Activated effector memory CD4-positive, alpha-beta T cell treated with Interleukin-2 at 50 U/mL for 16 hours (primary cell): Measurements from ENCODE around the gene PTBP1.

ENCODE experiments used
- DNase-seq: peaks from one replicate; pipeline ENCODE4 v3.0.0-alpha.2; 2020

PTBP1 gene

GRCh38 chr19:798415-799075 lies 1.3 kb downstream of the PTBP1 start:
- no peak for DNase-seq

- DNase-seq: peak; percentile 20
Observed at GRCh38 chr19:799076-799881, 2.0 kb downstream of the PTBP1 start.

GRCh38 chr19:800360-801029 lies 3.2 kb downstream of the PTBP1 start:
- DNase-seq: no peak

DNA sequence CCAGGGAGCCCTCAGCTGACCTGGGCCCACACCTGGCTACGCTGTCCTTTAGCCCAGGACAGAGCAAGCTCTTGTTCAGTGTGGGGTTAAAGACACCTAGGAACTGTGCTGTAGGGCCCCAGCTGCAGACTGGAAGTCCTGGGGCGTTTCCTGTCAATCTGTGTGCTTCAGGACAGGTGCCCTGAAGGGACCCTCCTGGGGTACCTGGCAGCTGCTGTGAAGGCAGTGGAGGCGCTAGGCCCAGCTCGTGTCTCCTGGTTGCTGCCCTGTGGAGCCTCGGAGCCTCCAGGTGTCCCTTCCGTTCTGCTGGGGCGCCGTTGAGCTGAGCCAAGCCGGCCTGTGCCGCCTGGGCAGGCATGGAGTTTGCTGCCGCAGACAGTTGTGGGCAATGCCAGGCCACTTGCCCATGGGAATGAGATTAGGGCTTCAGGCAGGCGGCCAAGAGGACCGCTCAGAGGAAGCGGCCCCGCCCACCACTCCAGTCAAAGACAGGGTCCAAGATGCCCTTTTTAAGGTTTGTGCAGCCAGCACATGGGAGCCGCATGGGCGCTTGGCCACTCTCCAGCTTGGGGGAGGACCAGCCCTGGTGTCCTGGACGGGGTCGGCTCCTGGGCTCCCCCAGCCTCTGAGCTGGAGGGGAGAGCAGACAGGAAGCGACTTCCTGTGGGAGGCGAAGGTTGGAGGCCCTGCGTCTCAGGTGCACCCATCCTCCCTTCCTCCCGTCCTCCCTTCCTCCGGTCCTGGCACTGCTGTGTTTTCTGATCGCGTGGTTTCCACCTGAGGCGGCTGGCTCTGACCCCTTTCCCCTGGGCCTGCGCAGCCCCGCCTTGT lies 4.0 kb downstream of the PTBP1 start:
- DNase-seq: no peak

DNA sequence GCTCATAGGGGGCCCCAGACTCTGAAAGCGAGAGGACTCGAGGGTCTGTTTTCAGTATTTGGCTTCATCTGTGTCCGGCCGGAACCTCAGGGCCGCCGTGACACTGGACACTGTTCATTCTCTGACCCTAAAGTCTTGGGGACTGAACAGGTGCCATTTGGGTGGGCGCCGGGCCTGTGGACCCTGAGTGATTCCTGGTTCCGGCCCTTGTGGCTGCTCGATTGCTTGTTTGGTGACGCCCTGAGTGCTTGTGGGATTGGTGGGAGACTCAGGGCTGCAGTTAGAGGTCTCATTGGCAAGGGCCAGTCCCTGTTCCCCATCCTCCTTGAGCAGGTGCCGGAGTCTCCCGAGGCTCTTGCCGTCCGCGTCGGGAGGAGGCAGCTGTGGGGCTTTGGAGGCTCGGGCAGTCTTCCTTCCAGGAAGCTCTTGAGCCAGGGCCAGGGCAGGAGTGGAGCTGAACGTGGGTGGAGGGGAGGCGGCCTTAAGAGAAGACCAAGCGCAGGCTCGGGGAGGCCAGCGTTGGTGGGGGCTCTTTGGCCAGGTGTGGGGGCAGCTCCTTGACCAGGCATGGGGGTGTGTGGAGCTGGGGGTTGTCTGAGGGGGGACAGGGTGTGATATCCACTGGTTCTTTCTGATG lies 4.7 kb downstream of the PTBP1 start:
- no peak for DNase-seq

DNA sequence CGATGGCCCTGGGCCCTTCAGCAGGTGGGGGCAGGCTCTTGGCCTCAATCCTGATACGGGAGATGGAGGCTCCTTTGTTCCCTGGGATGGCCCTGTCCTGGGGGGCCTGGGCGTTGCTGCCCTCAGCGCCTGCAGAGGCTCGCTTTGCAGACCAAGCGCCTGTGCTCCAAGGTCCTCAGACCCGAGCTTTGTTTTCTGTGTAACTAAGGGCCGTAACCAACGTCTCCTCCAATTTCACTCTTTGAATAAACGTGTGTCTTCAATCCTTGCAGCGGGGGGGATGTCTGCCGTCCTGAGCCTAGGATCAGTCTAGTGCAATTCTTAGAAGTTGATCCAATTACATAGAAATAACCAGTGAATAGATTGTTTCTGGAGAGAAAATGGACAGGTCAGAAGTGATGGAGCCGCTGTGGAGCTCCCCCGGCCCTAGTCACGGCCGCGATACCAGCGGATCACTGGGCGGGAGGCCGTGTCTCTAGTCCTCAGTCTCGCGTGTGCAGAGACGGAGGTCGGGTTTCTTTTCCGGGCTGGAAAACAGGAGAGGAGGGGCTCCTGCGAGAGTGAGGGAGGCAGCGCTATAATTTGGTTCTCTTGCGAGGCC lies 5.3 kb downstream of the PTBP1 start:
- no peak for DNase-seq

- no peak for DNase-seq
Observed at GRCh38 chr19:803099-803561, 5.9 kb downstream of the PTBP1 start.

DNA sequence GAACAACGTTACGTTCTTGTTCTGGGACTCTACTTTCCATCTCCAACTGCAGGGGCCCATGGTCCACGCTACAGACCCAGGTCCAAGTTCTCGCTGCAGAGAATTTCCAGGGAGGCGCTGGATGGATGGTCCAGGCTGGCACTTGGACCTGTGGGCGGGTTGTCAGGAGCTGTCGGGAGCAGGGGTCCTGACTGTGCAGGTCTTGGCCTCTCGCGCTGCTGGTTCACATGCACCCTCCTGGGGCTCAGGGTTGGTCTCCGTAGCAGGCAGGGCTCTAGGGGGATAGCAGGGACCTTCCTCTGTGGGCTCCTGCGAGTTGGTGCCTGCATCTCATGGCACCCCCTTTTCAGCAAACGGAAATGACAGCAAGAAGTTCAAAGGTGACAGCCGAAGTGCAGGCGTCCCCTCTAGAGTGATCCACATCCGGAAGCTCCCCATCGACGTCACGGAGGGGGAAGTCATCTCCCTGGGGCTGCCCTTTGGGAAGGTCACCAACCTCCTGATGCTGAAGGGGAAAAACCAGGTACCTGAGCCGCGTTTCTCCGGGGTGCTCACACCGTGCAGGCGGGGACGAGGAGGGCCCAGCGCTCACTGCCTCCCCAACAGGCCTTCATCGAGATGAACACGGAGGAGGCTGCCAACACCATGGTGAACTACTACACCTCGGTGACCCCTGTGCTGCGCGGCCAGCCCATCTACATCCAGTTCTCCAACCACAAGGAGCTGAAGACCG lies 6.6 kb downstream of the PTBP1 start:
- DNase-seq: no peak

GRCh38 chr19:804419-805165 lies 7.3 kb downstream of the PTBP1 start:
- DNase-seq: no peak

DNA sequence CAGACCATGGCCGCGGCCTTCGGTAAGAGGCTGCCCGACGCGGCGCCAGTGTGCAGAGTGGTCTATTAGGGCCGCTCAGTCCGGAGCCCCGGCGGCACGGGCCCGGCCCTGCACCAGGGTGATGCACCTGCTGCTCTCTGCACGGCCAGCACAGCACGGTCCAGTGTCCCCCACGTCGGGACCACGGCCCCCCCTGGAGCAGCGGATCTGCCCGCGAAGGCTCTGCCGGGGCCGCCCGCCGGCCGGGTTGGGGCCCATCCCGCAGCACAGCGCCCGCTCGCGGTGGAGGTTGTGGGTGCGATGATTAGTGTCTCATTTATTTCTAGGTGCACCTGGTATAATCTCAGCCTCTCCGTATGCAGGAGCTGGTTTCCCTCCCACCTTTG lies 7.9 kb downstream of the PTBP1 start:
- DNase-seq: no peak

GRCh38 chr19:805600-806550 lies 8.6 kb downstream of the PTBP1 start:
- no peak for DNase-seq

DNA sequence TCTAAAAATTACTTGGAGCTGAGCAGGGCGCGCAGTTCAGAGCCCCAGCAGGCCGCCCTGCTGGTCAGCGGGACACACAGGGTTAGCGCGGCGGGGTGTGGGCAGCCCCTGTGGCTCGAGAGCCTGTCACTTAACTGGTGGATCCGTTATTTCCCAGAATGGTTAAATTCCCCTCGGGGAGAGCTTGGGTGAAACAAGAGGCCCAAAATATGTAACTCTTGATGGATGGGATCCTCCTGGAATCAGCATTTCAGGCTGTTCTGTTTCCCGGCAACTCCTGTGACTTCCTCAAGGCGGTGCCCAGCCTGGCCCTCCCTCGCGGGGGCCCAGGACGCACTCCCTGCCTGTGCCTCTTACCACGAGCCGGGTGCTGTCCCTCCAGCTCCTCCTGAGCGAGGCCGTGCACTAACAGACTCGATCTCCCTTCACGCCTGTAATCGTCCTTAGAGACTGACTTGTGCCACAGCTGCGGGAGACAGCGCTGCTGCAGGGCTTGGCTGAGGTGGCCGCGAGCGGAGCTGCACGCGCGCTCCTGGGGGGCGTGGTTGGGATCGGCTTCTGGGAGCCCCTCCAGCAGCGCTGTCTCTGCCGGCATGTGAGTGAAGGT lies 9.7 kb downstream of the PTBP1 start:
- no peak for DNase-seq

DNA sequence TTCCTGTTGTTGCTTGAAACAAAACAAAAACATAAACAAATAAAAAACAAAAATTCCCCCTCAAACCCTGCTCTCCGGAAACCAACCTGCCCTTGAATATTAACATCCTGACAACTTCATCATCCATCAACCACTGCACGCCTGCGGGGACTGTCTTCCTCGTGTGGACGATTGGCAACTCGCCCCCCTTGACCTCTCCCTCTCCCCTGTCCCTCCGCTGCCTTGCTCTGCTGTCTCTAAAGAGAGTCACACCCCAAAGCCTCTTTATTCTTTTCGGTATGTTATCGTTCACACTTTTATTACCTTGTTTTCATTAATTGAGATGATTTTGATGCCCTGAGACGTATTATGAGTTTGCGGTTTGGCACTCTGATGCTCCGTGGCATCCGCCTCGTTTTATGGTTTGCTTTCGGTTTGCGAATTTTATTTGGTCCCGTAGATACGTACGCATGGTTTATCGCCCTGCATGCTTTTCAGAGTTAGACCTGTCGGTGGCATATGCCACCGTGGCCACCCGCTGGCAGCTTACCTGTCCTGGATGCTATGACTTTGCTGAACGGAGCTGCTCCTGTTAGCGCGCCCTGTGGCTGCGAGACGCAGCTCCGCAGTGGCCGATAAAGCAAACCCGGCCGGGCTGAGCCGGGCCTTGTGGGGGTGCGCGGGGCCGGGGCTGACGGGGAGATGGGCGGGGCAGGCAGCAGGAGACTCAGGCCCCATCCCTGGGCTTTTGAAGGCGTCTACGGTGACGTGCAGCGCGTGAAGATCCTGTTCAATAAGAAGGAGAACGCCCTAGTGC lies 10.6 kb downstream of the PTBP1 start:
- no peak for DNase-seq

GRCh38 chr19:808423-808775 lies 11.1 kb downstream of the PTBP1 start:
- no peak for DNase-seq

- DNase-seq: no peak
Observed at GRCh38 chr19:810077-810855, 13.0 kb downstream of the PTBP1 start.

DNA sequence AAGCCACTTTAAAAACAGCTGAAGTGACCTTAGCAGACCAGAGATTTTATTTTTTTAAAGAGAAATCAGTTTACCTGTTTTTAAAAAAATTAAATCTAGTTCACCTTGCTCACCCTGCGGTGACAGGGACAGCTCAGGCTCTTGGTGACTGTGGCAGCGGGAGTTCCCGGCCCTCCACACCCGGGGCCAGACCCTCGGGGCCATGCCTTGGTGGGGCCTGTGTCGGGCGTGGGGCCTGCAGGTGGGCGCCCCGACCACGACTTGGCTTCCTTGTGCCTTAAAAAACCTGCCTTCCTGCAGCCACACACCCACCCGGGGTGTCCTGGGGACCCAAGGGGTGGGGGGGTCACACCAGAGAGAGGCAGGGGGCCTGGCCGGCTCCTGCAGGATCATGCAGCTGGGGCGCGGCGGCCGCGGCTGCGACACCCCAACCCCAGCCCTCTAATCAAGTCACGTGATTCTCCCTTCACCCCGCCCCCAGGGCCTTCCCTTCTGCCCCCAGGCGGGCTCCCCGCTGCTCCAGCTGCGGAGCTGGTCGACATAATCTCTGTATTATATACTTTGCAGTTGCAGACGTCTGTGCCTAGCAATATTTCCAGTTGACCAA lies 13.7 kb downstream of the PTBP1 start:
- no peak for DNase-seq

DNA sequence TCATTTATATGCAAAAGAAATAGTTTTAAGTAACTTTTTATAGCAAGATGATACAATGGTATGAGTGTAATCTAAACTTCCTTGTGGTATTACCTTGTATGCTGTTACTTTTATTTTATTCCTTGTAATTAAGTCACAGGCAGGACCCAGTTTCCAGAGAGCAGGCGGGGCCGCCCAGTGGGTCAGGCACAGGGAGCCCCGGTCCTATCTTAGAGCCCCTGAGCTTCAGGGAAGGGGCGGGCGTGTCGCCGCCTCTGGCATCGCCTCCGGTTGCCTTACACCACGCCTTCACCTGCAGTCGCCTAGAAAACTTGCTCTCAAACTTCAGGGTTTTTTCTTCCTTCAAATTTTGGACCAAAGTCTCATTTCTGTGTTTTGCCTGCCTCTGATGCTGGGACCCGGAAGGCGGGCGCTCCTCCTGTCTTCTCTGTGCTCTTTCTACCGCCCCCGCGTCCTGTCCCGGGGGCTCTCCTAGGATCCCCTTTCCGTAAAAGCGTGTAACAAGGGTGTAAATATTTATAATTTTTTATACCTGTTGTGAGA lies 14.3 kb downstream of the PTBP1 start:
- no peak for DNase-seq
